Breast epithelium (tissue), 4 donors: Measurements from ENCODE around the gene CSNK1A1L. TPM values are rescaled to one million over a fixed set of nuclear protein-coding genes. Genes with fewer than 3 reads are reported as not detected.

ENCODE experiments used
- DNase-seq, 2 donors: peaks; one replicate each; pipeline ENCODE4 v3.0.0-alpha.2; 2019; ENCODE audit warnings: low spot score in 2 of 2
- H3K27ac ChIP-seq, 2 donors: fragments of 200-600 bp; sonication (generic) in 1 of 2; one replicate each; pipeline ENCODE4 v1.5.1; 2016 to 2019; ENCODE audit warnings: mild to moderate bottlenecking in 1 of 2
- H3K27me3 ChIP-seq, 2 donors: fragments of 200-600 bp; sonication (generic) in 1 of 2; one replicate each; pipeline versions ENCODE4 v1.5.1 to v1.6.0; 2017 to 2019; ENCODE audit warnings: control low read depth in 1 of 2, mild to moderate bottlenecking in 1 of 2
- H3K36me3 ChIP-seq: fragments of 200-600 bp; one replicate; pipeline ENCODE4 v1.5.1; 2019
- H3K4me1 ChIP-seq, 2 donors: fragments of 200-600 bp; sonication (generic); one replicate each; pipeline ENCODE4 v1.5.1; 2016 to 2019; ENCODE audit warnings: control low read depth in 1 of 2
- H3K4me3 ChIP-seq, 3 donors: fragments of 200-600 bp; sonication (generic); 1 replicate in 2 of 3; 2 replicates in 1 of 3; pipeline ENCODE4 v1.5.1; 2016 to 2019; ENCODE audit warnings: mild to moderate bottlenecking in 3 of 3, moderate library complexity in 2 of 3
- H3K9me3 ChIP-seq, 2 donors: fragments of 200-600 bp; sonication (generic) in 1 of 2; one replicate each; pipeline ENCODE4 v1.5.1; 2016 to 2019; ENCODE audit warnings: control low read depth in 1 of 2
- POLR2A ChIP-seq: fragments of 450-650 bp; IDR thresholded peaks from one replicate; pipeline ENCODE4 v1.6.1; 2016; ENCODE audit warnings: antibody characterized with exemption, mild to moderate bottlenecking, moderate library complexity
- POLR2AphosphoS5 ChIP-seq, 3 donors: sonication (generic); formaldehyde crosslinking; IDR thresholded peaks; one replicate each; pipeline ENCODE4 v1.6.1; 2017; ENCODE audit warnings: antibody characterized with exemption in 3 of 3
- intact Hi-C: fragments of 100-400 bp; cut with DNase I; formaldehyde crosslinking; loops from one replicate; pipeline ENCODE4 v1.15.1; 2023; ENCODE audit warnings: low total_unique reads
- total RNA-seq, 3 donors: library from RNA; depleted of rRNA; stranded (reverse); fragments of >200 nt; gene quantifications; one replicate each; pipeline ENCODE4 v1.1.0, GENCODE V29; 2016
- TF ChIP-seq, protein P1 (sequence below), 3 donors: fragments of 450-650 bp; IDR thresholded peaks; one replicate each; pipeline ENCODE4 v1.5.1; 2016 to 2017; ENCODE audit warnings: antibody characterized with exemption in 3 of 3, mild to moderate bottlenecking in 3 of 3, moderate library complexity in 3 of 3

Gene CSNK1A1L
- total RNA-seq = not detected

DNA sequence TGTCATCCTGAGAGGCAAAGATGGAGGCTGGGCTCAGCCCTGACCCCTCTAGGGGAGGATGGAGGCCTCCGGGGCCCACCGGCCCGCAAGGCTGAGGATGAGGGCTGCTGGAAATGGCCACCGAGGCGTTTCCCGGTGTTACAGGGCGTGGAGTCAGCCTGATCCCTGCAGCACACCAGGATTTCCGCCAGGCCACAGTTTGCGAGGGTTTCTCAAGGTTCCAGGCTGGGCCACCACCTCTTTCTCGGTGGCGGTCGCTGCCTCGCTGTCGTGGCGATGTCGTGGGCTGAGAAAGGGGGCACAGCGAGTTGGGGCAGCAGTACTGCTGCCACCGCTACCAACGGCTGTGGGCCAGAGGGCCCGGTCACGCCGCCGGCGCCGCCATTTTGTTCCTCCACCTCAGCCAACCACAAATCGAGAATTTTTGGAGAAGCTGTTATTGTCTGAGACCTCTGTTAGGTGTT, at the start of gene CSNK1A1L:
CSNK1A1L (minus strand) TSS at position 414 of the 464 bp plus-strand sequence; CDS start at position 6, 408 bp downstream.
- Histone ChIP-seq H3K27ac (no peak within 1 kb of the TSS), H3K9me3 (no peaks in the 10 kb centered on the region), H3K4me3 (no peak within 1 kb of the TSS), H3K27me3 (no peaks in the 10 kb centered on the region), H3K36me3 (no peaks in the 10 kb centered on the region), H3K4me1 (no peaks in the 10 kb centered on the region)
- DNase-seq = no peak
- TF ChIP-seq, protein P1, sequence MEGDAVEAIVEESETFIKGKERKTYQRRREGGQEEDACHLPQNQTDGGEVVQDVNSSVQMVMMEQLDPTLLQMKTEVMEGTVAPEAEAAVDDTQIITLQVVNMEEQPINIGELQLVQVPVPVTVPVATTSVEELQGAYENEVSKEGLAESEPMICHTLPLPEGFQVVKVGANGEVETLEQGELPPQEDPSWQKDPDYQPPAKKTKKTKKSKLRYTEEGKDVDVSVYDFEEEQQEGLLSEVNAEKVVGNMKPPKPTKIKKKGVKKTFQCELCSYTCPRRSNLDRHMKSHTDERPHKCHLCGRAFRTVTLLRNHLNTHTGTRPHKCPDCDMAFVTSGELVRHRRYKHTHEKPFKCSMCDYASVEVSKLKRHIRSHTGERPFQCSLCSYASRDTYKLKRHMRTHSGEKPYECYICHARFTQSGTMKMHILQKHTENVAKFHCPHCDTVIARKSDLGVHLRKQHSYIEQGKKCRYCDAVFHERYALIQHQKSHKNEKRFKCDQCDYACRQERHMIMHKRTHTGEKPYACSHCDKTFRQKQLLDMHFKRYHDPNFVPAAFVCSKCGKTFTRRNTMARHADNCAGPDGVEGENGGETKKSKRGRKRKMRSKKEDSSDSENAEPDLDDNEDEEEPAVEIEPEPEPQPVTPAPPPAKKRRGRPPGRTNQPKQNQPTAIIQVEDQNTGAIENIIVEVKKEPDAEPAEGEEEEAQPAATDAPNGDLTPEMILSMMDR (IDR thresholded peaks at IDR 0.05) = no peak
- TF ChIP-seq POLR2AphosphoS5 (IDR thresholded peaks at IDR 0.05) = no peak
- no peak for TF ChIP-seq POLR2A
- intact Hi-C loops = no loop called here

DNA sequence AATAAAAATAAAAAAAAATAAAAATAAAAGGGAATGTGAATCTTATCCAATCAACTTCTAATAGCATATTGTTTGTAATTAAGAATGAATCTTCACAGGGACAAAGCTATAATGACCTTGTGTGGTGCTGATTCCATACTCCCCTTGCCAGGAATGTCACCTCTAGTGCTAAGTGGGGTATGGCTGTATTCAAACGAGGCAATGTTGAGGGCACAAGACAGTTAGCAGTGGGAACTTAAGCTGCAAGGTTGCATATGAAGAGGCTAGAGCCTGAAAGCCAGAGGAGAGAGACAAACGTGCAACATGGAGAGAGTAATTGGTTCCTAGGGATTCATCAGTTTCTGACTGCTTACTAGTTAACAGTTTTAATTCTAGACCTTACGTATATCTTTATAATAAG, 43.9 kb upstream of the CSNK1A1L start:
- Histone ChIP-seq H3K9me3 (no peaks in the 10 kb centered on the region), H3K36me3 (no peaks in the 10 kb centered on the region), H3K4me1 (no peaks in the 10 kb centered on the region), H3K27me3 (no peaks in the 10 kb centered on the region), H3K27ac (no peak overlapping the region), H3K4me3 (no peak overlapping the region)
- no peak for DNase-seq
- intact Hi-C loops = no loop called here
- TF ChIP-seq POLR2AphosphoS5 (IDR thresholded peaks at IDR 0.05) = no peak
- TF ChIP-seq, protein P1 (IDR thresholded peaks at IDR 0.05) = no peak
- TF ChIP-seq POLR2A = no peak

DNA sequence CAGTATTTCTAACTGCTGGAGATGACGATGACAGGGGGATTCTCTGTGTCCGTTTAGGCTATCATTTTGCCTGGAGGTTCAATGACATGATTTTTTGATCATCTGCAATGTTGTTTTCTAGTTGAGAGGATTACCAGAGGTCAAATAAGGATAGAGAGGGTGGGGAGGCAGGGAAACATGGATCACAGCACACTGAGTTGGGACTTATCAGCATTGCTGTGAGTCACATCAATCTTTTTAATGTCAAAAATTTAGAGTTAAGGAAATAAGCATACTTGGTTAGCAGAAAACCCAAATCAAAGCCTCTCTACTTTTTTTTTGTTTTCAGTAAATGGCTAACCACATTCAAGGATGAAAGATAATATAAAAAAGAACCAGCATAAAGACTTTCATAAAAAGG, 43.0 kb upstream of the CSNK1A1L start:
- Histone ChIP-seq H3K36me3 (no peaks in the 10 kb centered on the region), H3K9me3 (no peaks in the 10 kb centered on the region), H3K4me1 (no peaks in the 10 kb centered on the region), H3K27me3 (no peaks in the 10 kb centered on the region), H3K27ac (no peak overlapping the region), H3K4me3 (no peak overlapping the region)
- TF ChIP-seq, protein P1 (IDR thresholded peaks at IDR 0.05) = no peak
- TF ChIP-seq POLR2AphosphoS5 (IDR thresholded peaks at IDR 0.05) (no peak), POLR2A (no peak)
- DNase-seq = no peak
- intact Hi-C loops = no loop called here

- Histone ChIP-seq H3K36me3 (no peaks in the 10 kb centered on the region), H3K4me1 (no peaks in the 10 kb centered on the region), H3K9me3 (no peaks in the 10 kb centered on the region), H3K27me3 (no peaks in the 10 kb centered on the region), H3K27ac (no peak overlapping the region), H3K4me3 (no peak overlapping the region)
- no peak for DNase-seq
- no peak for TF ChIP-seq POLR2A
- intact Hi-C loops = no loop called here
Observed at GRCh38 chr13:37144661-37145060, 39.2 kb upstream of the CSNK1A1L start.

DNA sequence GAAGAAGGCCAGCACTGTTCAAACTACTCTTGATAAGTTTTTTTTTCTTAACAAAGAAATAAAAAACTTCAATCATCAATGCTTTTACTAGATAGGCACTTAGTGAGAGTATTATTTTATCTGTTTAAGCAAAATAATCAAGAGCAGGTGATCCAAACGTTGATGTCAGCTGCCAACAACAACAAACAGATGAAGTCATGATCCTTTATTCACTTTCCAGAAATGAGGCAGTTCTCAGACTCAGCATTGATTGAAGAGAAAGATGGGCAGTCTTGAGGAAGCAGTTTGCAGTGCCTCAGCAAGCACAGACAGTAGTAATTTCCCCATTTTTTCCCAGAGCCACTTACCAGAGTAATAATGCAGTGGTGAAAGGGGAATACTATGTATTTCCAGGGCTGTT, 38.4 kb upstream of the CSNK1A1L start:
- Histone ChIP-seq H3K9me3 (no peaks in the 10 kb centered on the region), H3K4me3 (no peak overlapping the region), H3K4me1 (no peaks in the 10 kb centered on the region), H3K27me3 (no peaks in the 10 kb centered on the region), H3K27ac (no peak overlapping the region), H3K36me3 (no peaks in the 10 kb centered on the region)
- intact Hi-C loops = no loop called here
- TF ChIP-seq POLR2A = no peak
- TF ChIP-seq, protein P1 (IDR thresholded peaks at IDR 0.05) = no peak
- no peak for TF ChIP-seq POLR2AphosphoS5 (IDR thresholded peaks at IDR 0.05)
- DNase-seq = no peak

DNA sequence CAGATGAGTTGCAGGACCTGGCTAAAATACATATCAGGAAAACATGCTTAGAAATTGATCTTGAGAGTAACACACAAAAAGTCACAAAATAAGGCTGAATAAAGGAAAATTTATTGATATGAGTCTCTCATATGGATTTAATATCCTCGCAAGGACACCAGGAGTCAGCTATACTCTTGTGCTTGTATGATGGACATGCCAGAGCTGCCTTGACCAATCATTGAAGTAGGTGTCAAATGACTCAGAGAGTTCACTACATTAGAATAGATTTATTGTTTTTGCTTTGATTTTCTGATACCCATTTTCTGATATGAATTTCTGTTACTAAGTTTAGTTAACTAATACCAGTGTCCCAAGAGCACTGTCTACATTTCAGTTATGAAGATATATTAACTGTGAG, 37.4 kb upstream of the CSNK1A1L start:
- H3K27me3 ChIP-seq = no peaks in the 10 kb centered on the region
- TF ChIP-seq, protein P1 (IDR thresholded peaks at IDR 0.05) = no peak
- TF ChIP-seq POLR2A (no peak), POLR2AphosphoS5 (IDR thresholded peaks at IDR 0.05) (no peak)
- H3K4me1 ChIP-seq = no peaks in the 10 kb centered on the region
- no peaks in the 10 kb centered on the region for H3K9me3 ChIP-seq
- no peaks in the 10 kb centered on the region for H3K36me3 ChIP-seq
- DNase-seq = no peak
- H3K27ac ChIP-seq = no peak overlapping the region
- intact Hi-C loops = no loop called here
- H3K4me3 ChIP-seq = no peak overlapping the region
